Stimulated activated CD4-positive, alpha-beta T cell treated with anti-CD3 and anti-CD28 coated beads, Interleukin-1b, Interleukin-23, amount 100 ng/mL, for 48 hours (primary cell): ENCODE data around the gene GLT8D1.
A peak's percentile ranks its signal among the peaks of the same experiment; 100 is the strongest.

ENCODE experiments used
- DNase-seq: peaks from one replicate; pipeline ENCODE4 v3.0.0-alpha.2; 2020

The GLT8D1 gene

GRCh38 chr3:52710512-52710911 is 4.9 kb upstream of the GLT8D1 start:
- DNase-seq = no peak

- no peak for DNase-seq
These were observed 2.0 kb upstream of the GLT8D1 start for GRCh38 chr3:52707585-52707984.

- DNase-seq = no peak
These were observed 228 bp downstream of the GLT8D1 start for GRCh38 chr3:52705438-52705687.

- DNase-seq = no peak
These were observed 767 bp downstream of the GLT8D1 start for GRCh38 chr3:52704611-52705437.

GRCh38 chr3:52703341-52703740 is 2.2 kb downstream of the GLT8D1 start:
- no peak for DNase-seq

GRCh38 chr3:52697632-52697965 is 8.0 kb downstream of the GLT8D1 start:
- no peak for DNase-seq

- no peak for DNase-seq
These were observed 8.6 kb downstream of the GLT8D1 start for GRCh38 chr3:52696830-52697631.

GRCh38 chr3:52695798-52696671 is 9.6 kb downstream of the GLT8D1 start:
- DNase-seq = no peak

GRCh38 chr3:52694528-52695189 is 10.9 kb downstream of the GLT8D1 start:
- DNase-seq = no peak

- DNase-seq = no peak
These were observed 12.5 kb downstream of the GLT8D1 start for GRCh38 chr3:52693071-52693470.

GRCh38 chr3:52690560-52690959 is 15.0 kb downstream of the GLT8D1 start:
- DNase-seq = no peak

- DNase-seq = no peak
These were observed 16.4 kb downstream of the GLT8D1 start for GRCh38 chr3:52689151-52689550.

GRCh38 chr3:52688266-52688665 is 17.3 kb downstream of the GLT8D1 start:
- no peak for DNase-seq

GRCh38 chr3:52685709-52686691 is 19.6 kb downstream of the GLT8D1 start, which contains the start of the genes GNL3 and PBRM1:
GNL3 (plus strand) TSS chr3:52686032; CDS start chr3:52686093, 61 bp downstream.
PBRM1 (minus strand) TSS chr3:52685913.
- DNase-seq = peak; percentile 95

GRCh38 chr3:52685285-52685708 is 20.3 kb downstream of the GLT8D1 start:
- DNase-seq = peak; percentile 89

- DNase-seq = no peak
These were observed 21.4 kb downstream of the GLT8D1 start for GRCh38 chr3:52684184-52684583.

- no peak for DNase-seq
These were observed 22.0 kb downstream of the GLT8D1 start for GRCh38 chr3:52683611-52684010.

- peak; percentile 65 for DNase-seq
These were observed 23.6 kb downstream of the GLT8D1 start for GRCh38 chr3:52682016-52682415.

- no peak for DNase-seq
These were observed 24.0 kb downstream of the GLT8D1 start for GRCh38 chr3:52681596-52681995.

GRCh38 chr3:52679811-52680210 is 25.8 kb downstream of the GLT8D1 start:
- no peak for DNase-seq

- DNase-seq = no peak
These were observed 26.4 kb downstream of the GLT8D1 start for GRCh38 chr3:52679199-52679538.
